Peyer's patch (tissue), 4 donors: ENCODE results near the gene SLC23A2.

Experiments used
- CTCF ChIP-seq, 6 experiments: fragments of 450-650 bp in 4 of 6; fragments of 200-600 bp in 2 of 6; sonication (generic) in 1 of 6; IDR thresholded peaks; one replicate each; pipeline ENCODE4 v1.5.1; 2017 to 2019; ENCODE audit warnings: antibody characterized with exemption in 6 of 6, mild to moderate bottlenecking in 3 of 6, moderate library complexity in 1 of 6
- POLR2A ChIP-seq, 2 donors: fragments of 450-650 bp; IDR thresholded peaks; one replicate each; pipeline ENCODE4 v1.5.1; 2017; ENCODE audit warnings: antibody characterized with exemption in 2 of 2, mild to moderate bottlenecking in 2 of 2, moderate library complexity in 2 of 2

GRCh38 chr20:4989570-4989969 is 11.7 kb downstream of the SLC23A2 start:
- no peak for TF ChIP-seq CTCF (IDR thresholded peaks at IDR 0.05)
- TF ChIP-seq POLR2A (IDR thresholded peaks at IDR 0.05) = no peak
